Naive thymus-derived CD8-positive, alpha-beta T cell (primary cell): ENCODE results near the gene CASQ1. TPM values are rescaled to one million over a fixed set of nuclear protein-coding genes. Genes with fewer than 3 reads are reported as not detected.

Experiments
- ATAC-seq, 2 donors: fragments of 150-1000 bp; cut with Tn5 transposase in 1 of 2; sonication (Bioruptor Pico), chemical (Tn5 transposase) in 1 of 2; 1 replicate in 1 of 2; 2 replicates in 1 of 2; pipeline ENCODE4 v1.10.0; 2021; ENCODE audit warnings: mild to moderate bottlenecking in 2 of 2, moderate library complexity in 2 of 2
- POLR2A ChIA-PET: fragments of 350-600 bp; sonication (Branson Sonifier 250); formaldehyde crosslinking; loops from one replicate; lab custom pipeline; 2021; ENCODE audit warnings: antibody characterized with exemption; lab: Charles Lee
- DNase-seq, 10 donors: peaks; one replicate each; pipeline versions ENCODE4 v3.0.0 to v3.0.0-alpha.2; 2020 to 2022
- H3K27ac Mint-ChIP-seq, 10 donors: one replicate each; pipeline ENCODE4 v1.8.0; 2020 to 2022; ENCODE audit warnings: mild to moderate bottlenecking in 10 of 10, mixed read lengths in 10 of 10, moderate library complexity in 4 of 10, inconsistent platforms in 1 of 10
- H3K27me3 Mint-ChIP-seq, 5 donors: one replicate each; pipeline ENCODE4 v1.8.0; 2021 to 2022; ENCODE audit warnings: mixed read lengths in 5 of 5
- H3K36me3 Mint-ChIP-seq, 3 donors: one replicate each; pipeline ENCODE4 v1.8.0; 2020 to 2022; ENCODE audit warnings: mixed read lengths in 3 of 3, mild to moderate bottlenecking in 2 of 3, inconsistent platforms in 1 of 3
- H3K4me1 Mint-ChIP-seq, 4 donors: one replicate each; pipeline ENCODE4 v1.8.0; 2021 to 2022; ENCODE audit warnings: mixed read lengths in 4 of 4
- H3K4me3 Mint-ChIP-seq, 10 donors: one replicate each; pipeline ENCODE4 v1.8.0; 2020 to 2022; ENCODE audit warnings: mild to moderate bottlenecking in 10 of 10, mixed read lengths in 10 of 10, moderate library complexity in 6 of 10, inconsistent platforms in 1 of 10
- H3K9me3 Mint-ChIP-seq, 9 donors: one replicate each; pipeline ENCODE4 v1.8.0; 2020 to 2022; ENCODE audit warnings: mixed read lengths in 9 of 9, mild to moderate bottlenecking in 3 of 9, inconsistent platforms in 1 of 9, moderate library complexity in 1 of 9
- polyA plus RNA-seq, 3 donors: library from polyadenylated mRNA; unstranded; fragments of 300-500 nt; fragmentation: Illumina TruSeq; gene quantifications; one replicate each; pipeline ENCODE4 v1.2.3, GENCODE V29; 2021
- total RNA-seq, 8 experiments: library from RNA in 2 of 8; stranded (reverse) in 2 of 8; gene quantifications; one replicate each; pipeline ENCODE4 v1.2.3 and lab custom pipeline; 2021 to 2026

Gene CASQ1
- total and polyA plus RNA-seq, 5 experiments from 2014 or later = not detected

GRCh38 chr1:160243767-160244166 lies 53.4 kb downstream of the CASQ1 start:
- H3K36me3 Mint-ChIP-seq = peaks cover 0 to 65% (median 14%) of the 10 kb centered on the region in 3 donors
- H3K4me1 Mint-ChIP-seq = peaks cover 13 to 30% (median 18%) of the 10 kb centered on the region in 4 donors
- ATAC-seq (no peak), DNase-seq (no peak)
- H3K27ac Mint-ChIP-seq = peak overlapping the region in 3 of 10 donors; percentile 7 to 57 (median 16)
- POLR2A ChIA-PET = interaction anchor here (1.1 kb wide), 1 partner anchor 18 kb away, joined by 3 read pairs; the partner anchor contains the start of gene DCAF8
- no peaks in the 10 kb centered on the region for H3K27me3 Mint-ChIP-seq
- H3K4me3 Mint-ChIP-seq = no peak overlapping the region
- H3K9me3 Mint-ChIP-seq = no peaks in the 10 kb centered on the region

- Mint-ChIP-seq H3K4me3 (no peak overlapping the region), H3K4me1 (peaks cover 13 to 30% (median 18%) of the 10 kb centered on the region in 4 donors), H3K36me3 (peaks cover 0 to 60% (median 12%) of the 10 kb centered on the region in 3 donors), H3K27me3 (no peaks in the 10 kb centered on the region), H3K9me3 (no peaks in the 10 kb centered on the region), H3K27ac (peak overlapping the region in 1 of 10 donors; percentile 10)
- DNase-seq (no peak), ATAC-seq (no peak)
- POLR2A ChIA-PET = interaction anchor here (1.1 kb wide), 1 partner anchor 18 kb away, joined by 3 read pairs; the partner anchor contains the start of gene DCAF8
These were observed 53.8 kb downstream of the CASQ1 start for GRCh38 chr1:160244209-160244608.

- peaks cover 0 to 52% (median 7%) of the 10 kb centered on the region in 3 donors for H3K36me3 Mint-ChIP-seq
- POLR2A ChIA-PET = interaction anchor here (0.6 kb wide), 1 partner anchor 9 kb away, joined by 3 read pairs; no protein-coding TSS in a partner anchor
These were observed 55.1 kb downstream of the CASQ1 start for GRCh38 chr1:160245434-160245833.

GRCh38 chr1:160247053-160247452 lies 56.7 kb downstream of the CASQ1 start:
- H3K27ac Mint-ChIP-seq = peak overlapping the region in 1 of 10 donors; percentile 15
- no peaks in the 10 kb centered on the region for H3K9me3 Mint-ChIP-seq
- POLR2A ChIA-PET = no interaction called here
- peaks cover 17 to 42% (median 26%) of the 10 kb centered on the region in 4 donors for H3K4me1 Mint-ChIP-seq
- H3K27me3 Mint-ChIP-seq = no peaks in the 10 kb centered on the region
- peaks cover 0 to 47% (median 5%) of the 10 kb centered on the region in 3 donors for H3K36me3 Mint-ChIP-seq
- no peak overlapping the region for H3K4me3 Mint-ChIP-seq
- no peak for DNase-seq
- no peak for ATAC-seq

More at GRCh38 chr1:160245434-160245833, 55.1 kb downstream of the CASQ1 start:
- Mint-ChIP-seq H3K4me3 (no peak overlapping the region), H3K9me3 (no peaks in the 10 kb centered on the region), H3K27me3 (no peaks in the 10 kb centered on the region), H3K27ac (peak overlapping the region in 2 of 10 donors; percentile 10 to 21), H3K4me1 (peaks cover 13 to 30% (median 20%) of the 10 kb centered on the region in 4 donors)
- DNase-seq (no peak), ATAC-seq (no peak)

- Mint-ChIP-seq H3K4me3 (no peak overlapping the region), H3K27me3 (no peaks in the 10 kb centered on the region), H3K9me3 (no peaks in the 10 kb centered on the region), H3K36me3 (peaks cover 0 to 42% (median 3%) of the 10 kb centered on the region in 3 donors), H3K27ac (peak overlapping the region in 7 of 10 donors; percentile 21 to 90 (median 49)), H3K4me1 (peaks cover 10 to 28% (median 18%) of the 10 kb centered on the region in 4 donors)
- ATAC-seq (no peak), DNase-seq (no peak)
- POLR2A ChIA-PET = interaction anchor here (2.0 to 2.2 kb wide), 2 partner anchors 150 to 152 kb away, joined by 7 to 9 read pairs; partner anchors contain the start of gene IGSF8
These were observed 60.6 kb downstream of the CASQ1 start for GRCh38 chr1:160251011-160251410.

Other genes with a start within 250 kb of the CASQ1 start
- under 1 TPM; 0.16 to 0.21 TPM for gene IGSF9, start 245.0 kb upstream of the CASQ1 start, total RNA-seq
- gene IGSF9, start 245.0 kb upstream of the CASQ1 start, polyA plus RNA-seq = not detected
- gene SLAMF9, start 236.3 kb upstream of the CASQ1 start, total RNA-seq = not detected
- gene SLAMF9, start 236.3 kb upstream of the CASQ1 start, polyA plus RNA-seq = not detected
- 1 to 10 TPM; 9.6 to 9.7 TPM for gene PIGM, start 158.6 kb upstream of the CASQ1 start, total RNA-seq
- gene PIGM, start 158.6 kb upstream of the CASQ1 start, polyA plus RNA-seq = 1 to 10 TPM; 3.3 to 4.0 (median 3.8) TPM
- not detected for gene KCNJ10, start 120.4 kb upstream of the CASQ1 start, total RNA-seq
- under 1 TPM in 1 of 3 donors, not detected in 2; 0.29 TPM for gene KCNJ10, start 120.4 kb upstream of the CASQ1 start, polyA plus RNA-seq
- gene KCNJ9, start 109.0 kb upstream of the CASQ1 start, total RNA-seq = not detected
- under 1 TPM; 0.03 to 0.20 (median 0.10) TPM for gene KCNJ9, start 109.0 kb upstream of the CASQ1 start, polyA plus RNA-seq
- 10 to 100 TPM; 67.9 to 71.5 TPM for gene IGSF8, start 92.0 kb upstream of the CASQ1 start, total RNA-seq
- 10 to 100 TPM; 40.2 to 74.5 (median 56.9) TPM for gene IGSF8, start 92.0 kb upstream of the CASQ1 start, polyA plus RNA-seq
- gene ATP1A2, start 74.8 kb upstream of the CASQ1 start, total RNA-seq = not detected
- gene ATP1A2, start 74.8 kb upstream of the CASQ1 start, polyA plus RNA-seq = not detected
- gene ATP1A4, start 39.0 kb upstream of the CASQ1 start, total RNA-seq = not detected
- not detected for gene ATP1A4, start 39.0 kb upstream of the CASQ1 start, polyA plus RNA-seq
- gene PEA15, start 14.8 kb downstream of the CASQ1 start, total RNA-seq = 10 to 100 TPM; 13.1 to 13.2 TPM
- gene PEA15, start 14.8 kb downstream of the CASQ1 start, polyA plus RNA-seq = 1 to 10 TPM; 3.9 to 4.6 (median 4.3) TPM
- 100 to 1,000 TPM; 256 TPM for gene DCAF8, start 72.0 kb downstream of the CASQ1 start, total RNA-seq
- 10 to 100 TPM; 46.9 to 51.6 (median 49.5) TPM for gene DCAF8, start 72.0 kb downstream of the CASQ1 start, polyA plus RNA-seq
- gene PEX19, start 94.6 kb downstream of the CASQ1 start, total RNA-seq = 10 to 100 TPM; 67.6 to 72.1 TPM
- 10 to 100 TPM; 49.7 to 56.2 (median 53.1) TPM for gene PEX19, start 94.6 kb downstream of the CASQ1 start, polyA plus RNA-seq
- 100 to 1,000 TPM; 115 to 120 TPM for gene COPA, start 152.7 kb downstream of the CASQ1 start, total RNA-seq
- gene COPA, start 152.7 kb downstream of the CASQ1 start, polyA plus RNA-seq = 100 to 1,000 TPM; 101 to 124 (median 120) TPM
- gene NCSTN, start 152.8 kb downstream of the CASQ1 start, total RNA-seq = 10 to 100 TPM; 70.3 to 76.4 TPM
- gene NCSTN, start 152.8 kb downstream of the CASQ1 start, polyA plus RNA-seq = 10 to 100 TPM; 56.8 to 64.2 (median 63.5) TPM
- under 1 TPM; 0.38 to 0.47 TPM for gene NHLH1, start 176.5 kb downstream of the CASQ1 start, total RNA-seq
- not detected for gene NHLH1, start 176.5 kb downstream of the CASQ1 start, polyA plus RNA-seq
- gene VANGL2, start 210.0 kb downstream of the CASQ1 start, total RNA-seq = under 1 TPM; 0.10 to 0.14 TPM
- not detected for gene VANGL2, start 210.0 kb downstream of the CASQ1 start, polyA plus RNA-seq